A549 (cell line): ENCODE results near the gene ALOX15B.

Experiments used
- CHD2 ChIP-seq: fragments of 150-350 bp; IDR thresholded peaks from 2 replicates; pipeline ENCODE4 v1.6.1; 2014; ENCODE audit warnings: low read length; ENCODE audit not compliant: partially characterized antibody
- CTCF ChIP-seq: fragments of >200 bp; sonication (Bioruptor Twin); formaldehyde crosslinking; IDR thresholded peaks from 3 replicates; pipeline ENCODE4 v1.5.1; 2016
- EP300 ChIP-seq, 2 experiments: fragments of >200 bp; sonication (Bioruptor Twin); formaldehyde crosslinking; IDR thresholded peaks; 2 replicates in 1 of 2; 3 replicates in 1 of 2; pipeline ENCODE4 v1.6.1; 2016 to 2017
- ESRRA ChIP-seq: fragments of 150-350 bp; IDR thresholded peaks from 2 replicates; pipeline ENCODE4 v1.6.1; 2014; ENCODE audit warnings: mild to moderate bottlenecking, low read length, borderline replicate concordance
- HDAC2 ChIP-seq: fragments of 200-600 bp; sonication (generic); IDR thresholded peaks from 2 replicates; pipeline ENCODE4 v1.6.1; 2016
- MAX ChIP-seq: IDR thresholded peaks from 2 replicates; pipeline ENCODE4 v1.6.1; 2012
- NPAS2 ChIP-seq: fragments of 250-450 bp; sonication (Bioruptor Pico); IDR thresholded peaks from 2 replicates; pipeline ENCODE4 v1.8.0; 2022; ENCODE audit warnings: mild to moderate bottlenecking, moderate library complexity, borderline replicate concordance
- POLR2A ChIP-seq: IDR thresholded peaks from 2 replicates; pipeline ENCODE4 v1.6.1; 2012; ENCODE audit warnings: mild to moderate bottlenecking, low read length
- RCOR1 ChIP-seq: fragments of 150-350 bp; IDR thresholded peaks from 2 replicates; pipeline ENCODE4 v1.6.1; 2014; ENCODE audit warnings: antibody characterized with exemption, low read length, low read depth
- SMC3 ChIP-seq: fragments of >200 bp; sonication (Bioruptor Twin); formaldehyde crosslinking; IDR thresholded peaks from 3 replicates; pipeline ENCODE4 v1.6.1; 2018; ENCODE audit warnings: inconsistent platforms
- SREBF2 ChIP-seq: fragments of 450-650 bp; IDR thresholded peaks from 2 replicates; pipeline ENCODE4 v1.6.1; 2014; ENCODE audit warnings: mild to moderate bottlenecking, moderate library complexity

- TF ChIP-seq CTCF, result no peak
- no peak for TF ChIP-seq EP300 (IDR thresholded peaks at IDR 0.05)
- no peak for TF ChIP-seq RCOR1
- no peak for TF ChIP-seq SMC3
- TF ChIP-seq MAX, result no peak
- no peak for TF ChIP-seq NPAS2 (CRISPR knock-in tag)
- no peak for TF ChIP-seq HDAC2
- no peak for TF ChIP-seq CHD2
- TF ChIP-seq SREBF2, result no peak
- no peak for TF ChIP-seq ESRRA
- no peak for TF ChIP-seq POLR2A
Measured at GRCh38 chr17:8072341-8072728, 33.5 kb downstream of the ALOX15B start.
